Stimulated activated naive CD8-positive, alpha-beta T cell treated with anti-CD3 and anti-CD28 coated beads, Interleukin-15, Interleukin-2, amounts not matched to agents 100 U/mL and 50 U/mL, for 24 hours (primary cell): Measurements from ENCODE around the gene SLC25A36.
A peak's percentile ranks its signal among the peaks of the same experiment; 100 is the strongest.
"Not testable (repeated sequence)": the region's sequence is repeated elsewhere in the genome, so short reads cannot be mapped to it uniquely, and the experiment has no call there.

Source experiments
- ATAC-seq: fragments of 150-1000 bp; cut with Tn5 transposase; one replicate; pipeline ENCODE4 v1.10.0; 2021
- DNase-seq: peaks from one replicate; pipeline ENCODE4 v3.0.0; 2021

The SLC25A36 gene

GRCh38 chr3:140995881-140996280, 54.2 kb downstream of the SLC25A36 start:
- ATAC-seq = no peak
- no peak for DNase-seq

DNA sequence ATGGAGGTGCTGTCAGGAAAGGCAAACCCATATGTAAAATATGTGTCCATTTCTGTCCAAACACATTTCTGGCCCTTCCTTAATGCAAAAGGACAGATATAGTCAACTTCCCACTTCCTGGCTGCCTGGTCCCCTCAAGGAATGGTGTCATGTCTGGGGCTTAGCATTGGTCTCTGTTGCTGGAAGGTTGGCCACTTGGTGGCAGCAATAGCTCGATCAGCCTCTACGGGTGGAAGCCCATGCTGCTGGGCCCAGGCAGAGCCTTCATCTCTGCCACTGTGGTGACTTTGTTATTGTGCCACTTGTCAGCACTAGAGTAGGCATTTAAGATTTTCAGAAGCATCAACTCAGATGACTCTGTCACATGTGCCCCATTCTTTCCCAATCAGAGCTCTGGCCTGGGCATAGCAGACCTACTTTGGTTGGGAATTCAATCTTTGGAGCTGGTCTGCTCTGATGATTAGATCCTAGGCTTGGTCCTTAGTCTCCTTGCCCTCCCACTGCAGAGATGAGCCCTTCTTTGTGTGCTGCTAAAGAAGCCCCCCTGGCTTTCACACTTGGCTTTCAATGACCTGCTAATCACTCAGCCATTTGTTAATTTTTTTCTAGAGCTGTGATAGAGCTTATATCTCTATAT, 58.5 kb downstream of the SLC25A36 start:
- DNase-seq (peak; percentile 54), ATAC-seq (peak; percentile 87)

- ATAC-seq (peak; percentile 65), DNase-seq (no peak)
Measured at GRCh38 chr3:141000686-141001085, 59.0 kb downstream of the SLC25A36 start.

GRCh38 chr3:141006344-141006743, 64.7 kb downstream of the SLC25A36 start:
- ATAC-seq = no peak

GRCh38 chr3:141009496-141009895, 67.9 kb downstream of the SLC25A36 start:
- ATAC-seq (no peak), DNase-seq (no peak)

More at GRCh38 chr3:141006344-141006743, 64.7 kb downstream of the SLC25A36 start:
- no peak for DNase-seq

DNA sequence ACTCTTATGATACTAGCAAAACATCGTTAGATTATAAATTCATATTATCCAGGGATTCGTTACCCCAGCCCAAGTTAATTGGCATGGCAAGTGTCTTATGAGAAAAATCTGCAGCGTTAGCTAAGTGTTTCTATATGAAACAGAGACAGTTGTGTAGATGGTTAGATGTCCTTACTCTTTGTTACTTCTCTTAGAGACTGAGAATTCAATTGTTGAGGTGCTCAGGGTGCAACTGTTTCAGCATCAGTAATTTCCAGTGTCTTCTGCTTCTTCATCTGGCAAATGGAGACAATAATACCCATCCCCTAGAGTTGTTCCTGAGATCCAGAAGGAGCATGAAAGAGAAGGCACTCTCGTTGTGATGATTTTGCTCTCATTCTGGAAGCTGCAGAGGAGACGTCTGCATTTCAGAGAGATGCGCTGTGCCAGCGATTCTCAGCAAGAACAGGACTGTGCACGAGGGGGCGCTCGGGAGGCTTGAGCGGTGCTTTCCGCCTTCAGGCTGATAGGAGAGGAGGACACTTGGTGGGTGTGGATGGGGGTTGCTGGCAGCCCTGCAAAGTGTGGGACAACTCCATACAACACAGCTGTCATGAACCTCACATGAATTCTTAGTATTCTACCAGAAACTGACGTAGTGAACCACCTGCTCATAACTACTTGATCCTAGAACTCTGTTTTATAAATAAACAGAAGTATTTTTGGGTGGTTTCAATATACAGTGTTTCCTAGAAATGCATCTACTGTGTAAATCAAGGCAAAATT, 69.8 kb downstream of the SLC25A36 start:
- DNase-seq (peak; percentile 88), ATAC-seq (peak; percentile 92)

GRCh38 chr3:141011997-141012262, 70.3 kb downstream of the SLC25A36 start:
- DNase-seq = no peak
- ATAC-seq = peak; percentile 6

DNA sequence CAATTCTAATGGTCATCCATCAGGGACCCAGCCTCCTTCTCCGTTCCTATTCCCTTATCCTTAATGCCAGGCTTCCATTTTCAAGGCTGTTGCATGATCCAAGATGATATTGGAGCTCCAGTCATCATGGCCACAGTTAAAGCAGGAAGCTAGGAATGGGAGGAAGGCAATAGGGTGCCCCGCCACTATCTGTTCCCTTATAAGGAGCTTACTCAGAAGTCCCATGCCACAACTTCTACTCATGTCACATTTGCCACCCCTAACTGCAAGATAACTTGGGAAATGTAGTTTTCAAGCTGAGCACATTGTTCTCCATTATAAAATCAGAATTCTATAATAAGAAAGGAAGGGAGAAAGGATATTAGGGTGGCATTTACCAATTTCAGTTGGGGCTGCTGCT, 70.9 kb downstream of the SLC25A36 start:
- no peak for DNase-seq
- no peak for ATAC-seq

- ATAC-seq (no peak), DNase-seq (no peak)
Measured at GRCh38 chr3:141015481-141015880, 73.8 kb downstream of the SLC25A36 start.

DNA sequence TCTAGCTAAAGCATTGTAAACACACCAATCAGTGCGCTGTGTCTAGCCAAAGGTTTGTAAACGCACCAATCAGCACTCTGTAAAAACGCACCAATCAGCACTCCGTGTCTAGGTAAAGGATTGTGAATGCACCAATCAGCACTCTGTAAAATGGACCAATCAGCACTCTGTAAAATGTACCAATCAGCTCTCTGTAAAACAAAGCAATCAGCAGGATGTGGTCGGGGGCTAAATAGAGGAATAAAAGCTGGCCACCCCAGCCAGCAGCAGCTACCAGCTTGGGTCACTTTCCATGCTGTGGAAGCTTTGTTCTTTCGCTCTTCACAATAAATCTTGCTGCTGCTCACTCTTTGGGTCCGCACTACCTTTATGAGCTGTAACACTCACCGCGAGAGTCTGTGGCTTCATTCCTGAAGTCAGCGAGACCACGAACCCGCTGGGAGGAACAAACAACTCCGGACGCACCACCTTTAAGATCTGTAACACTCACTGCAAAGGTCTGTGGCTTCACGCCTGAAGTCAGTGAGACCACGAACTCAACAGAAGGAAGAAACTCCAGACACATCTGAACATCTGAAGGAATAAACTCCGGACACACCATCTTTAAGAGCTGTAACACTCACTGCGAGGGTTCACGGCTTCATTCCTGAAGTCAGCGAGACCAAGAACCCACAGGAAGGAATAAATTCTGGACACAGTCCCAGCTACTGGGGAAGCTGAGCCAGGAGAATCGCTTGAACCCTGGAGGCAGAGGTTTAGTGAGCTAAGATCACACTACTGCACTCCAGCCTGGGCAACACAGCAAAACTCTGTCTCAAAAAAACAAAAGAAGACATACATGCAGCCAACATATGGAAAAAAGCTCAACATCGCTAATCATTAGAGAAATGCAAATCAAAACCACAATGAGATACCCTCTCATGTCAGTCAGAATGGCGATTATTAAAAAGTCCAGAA, 76.0 kb downstream of the SLC25A36 start:
- DNase-seq = peak; percentile 41
- ATAC-seq = not testable (repeated sequence)

GRCh38 chr3:141019244-141019643, 77.6 kb downstream of the SLC25A36 start:
- no peak for DNase-seq
- ATAC-seq = no peak

GRCh38 chr3:141020143-141020830, 78.7 kb downstream of the SLC25A36 start:
- DNase-seq (peak; percentile 43), ATAC-seq (peak; percentile 96)

- DNase-seq = no peak
- no peak for ATAC-seq
Measured at GRCh38 chr3:141021261-141021660, 79.6 kb downstream of the SLC25A36 start.
